HG03354 (cell line): ENCODE measurements around the gene SPECC1L.
"Not testable (repeated sequence)": the region's sequence is repeated elsewhere in the genome, so short reads cannot be mapped to it uniquely, and the experiment has no call there.

Experiments
- ATAC-seq: cut with Tn5 transposase; IDR thresholded peaks from one replicate; pipeline ENCODE4 v1.9.1; 2021; ENCODE audit warnings: mild to moderate bottlenecking; ENCODE audit not compliant: unreplicated experiment, poor library complexity, severe bottlenecking

SPECC1L gene, protein sequence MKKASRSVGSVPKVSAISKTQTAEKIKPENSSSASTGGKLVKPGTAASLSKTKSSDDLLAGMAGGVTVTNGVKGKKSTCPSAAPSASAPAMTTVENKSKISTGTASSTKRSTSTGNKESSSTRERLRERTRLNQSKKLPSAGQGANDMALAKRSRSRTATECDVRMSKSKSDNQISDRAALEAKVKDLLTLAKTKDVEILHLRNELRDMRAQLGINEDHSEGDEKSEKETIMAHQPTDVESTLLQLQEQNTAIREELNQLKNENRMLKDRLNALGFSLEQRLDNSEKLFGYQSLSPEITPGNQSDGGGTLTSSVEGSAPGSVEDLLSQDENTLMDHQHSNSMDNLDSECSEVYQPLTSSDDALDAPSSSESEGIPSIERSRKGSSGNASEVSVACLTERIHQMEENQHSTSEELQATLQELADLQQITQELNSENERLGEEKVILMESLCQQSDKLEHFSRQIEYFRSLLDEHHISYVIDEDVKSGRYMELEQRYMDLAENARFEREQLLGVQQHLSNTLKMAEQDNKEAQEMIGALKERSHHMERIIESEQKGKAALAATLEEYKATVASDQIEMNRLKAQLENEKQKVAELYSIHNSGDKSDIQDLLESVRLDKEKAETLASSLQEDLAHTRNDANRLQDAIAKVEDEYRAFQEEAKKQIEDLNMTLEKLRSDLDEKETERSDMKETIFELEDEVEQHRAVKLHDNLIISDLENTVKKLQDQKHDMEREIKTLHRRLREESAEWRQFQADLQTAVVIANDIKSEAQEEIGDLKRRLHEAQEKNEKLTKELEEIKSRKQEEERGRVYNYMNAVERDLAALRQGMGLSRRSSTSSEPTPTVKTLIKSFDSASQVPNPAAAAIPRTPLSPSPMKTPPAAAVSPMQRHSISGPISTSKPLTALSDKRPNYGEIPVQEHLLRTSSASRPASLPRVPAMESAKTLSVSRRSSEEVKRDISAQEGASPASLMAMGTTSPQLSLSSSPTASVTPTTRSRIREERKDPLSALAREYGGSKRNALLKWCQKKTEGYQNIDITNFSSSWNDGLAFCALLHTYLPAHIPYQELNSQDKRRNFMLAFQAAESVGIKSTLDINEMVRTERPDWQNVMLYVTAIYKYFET

DNA sequence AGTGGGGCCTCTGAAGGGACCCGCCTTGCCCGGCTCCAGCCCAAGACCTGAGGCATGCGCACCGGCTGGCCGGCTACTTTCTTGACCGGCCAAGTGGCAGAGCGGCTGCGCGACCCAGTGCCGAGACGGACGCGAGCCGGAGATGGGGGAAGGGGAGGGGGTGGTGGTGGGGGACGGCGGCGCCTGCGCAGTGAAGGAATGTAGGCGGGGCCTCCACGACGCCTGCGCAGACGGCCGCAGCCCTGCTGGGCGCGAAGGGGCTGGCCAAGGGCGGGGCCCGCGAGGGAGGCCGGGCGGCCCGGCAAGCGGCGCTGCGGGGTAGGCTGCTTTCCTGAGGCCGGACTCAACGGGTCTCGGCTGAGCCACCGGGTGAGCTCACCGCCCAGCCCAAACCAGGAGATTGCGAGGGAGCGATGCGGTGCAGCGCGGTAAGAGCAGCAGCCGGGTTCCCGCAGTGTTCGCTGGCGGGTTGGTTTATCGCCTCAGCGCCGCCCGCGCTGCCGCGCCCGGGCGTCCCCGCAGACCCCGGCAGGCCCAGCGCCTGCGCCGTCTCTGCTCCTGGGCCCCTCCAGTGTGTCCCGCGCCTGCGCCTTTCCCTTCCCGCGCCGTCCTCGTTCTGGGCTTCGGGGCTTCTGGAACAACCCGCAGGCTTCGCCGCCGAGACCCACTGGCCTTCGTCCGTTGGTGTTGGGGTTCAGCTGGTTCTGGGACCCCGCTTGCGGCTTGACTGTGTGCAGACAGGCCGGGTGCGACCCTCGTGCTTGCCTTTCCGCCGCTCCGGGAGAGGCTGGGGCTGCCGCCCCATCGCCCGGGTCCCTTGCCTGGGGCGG, at the start of gene SPECC1L:
TSS of gene SPECC1L (plus strand) at position 276 of the 830 bp plus-strand sequence. CDS start 31,401 bp downstream, outside the sequence.
- peak; percentile 88 for ATAC-seq

DNA sequence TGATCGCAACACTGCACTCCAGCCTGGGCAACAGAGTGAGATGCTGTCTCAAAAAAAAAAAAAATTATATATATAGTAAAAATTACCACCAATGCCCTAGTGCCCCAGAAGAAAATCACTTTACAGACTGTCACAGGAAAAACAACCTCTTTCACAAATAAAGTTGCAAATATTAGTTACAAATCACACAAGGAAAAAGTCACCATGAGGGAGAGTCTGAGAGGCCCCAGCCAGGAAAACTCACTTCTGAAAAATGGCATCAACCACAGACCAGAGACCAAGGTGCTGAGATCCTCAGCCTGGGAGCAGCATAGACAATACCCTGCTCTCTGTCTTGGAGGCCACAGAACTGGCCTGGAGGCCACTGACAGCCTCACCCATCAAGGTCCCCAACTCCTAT, 46.2 kb upstream of the SPECC1L start:
- no peak for ATAC-seq

DNA sequence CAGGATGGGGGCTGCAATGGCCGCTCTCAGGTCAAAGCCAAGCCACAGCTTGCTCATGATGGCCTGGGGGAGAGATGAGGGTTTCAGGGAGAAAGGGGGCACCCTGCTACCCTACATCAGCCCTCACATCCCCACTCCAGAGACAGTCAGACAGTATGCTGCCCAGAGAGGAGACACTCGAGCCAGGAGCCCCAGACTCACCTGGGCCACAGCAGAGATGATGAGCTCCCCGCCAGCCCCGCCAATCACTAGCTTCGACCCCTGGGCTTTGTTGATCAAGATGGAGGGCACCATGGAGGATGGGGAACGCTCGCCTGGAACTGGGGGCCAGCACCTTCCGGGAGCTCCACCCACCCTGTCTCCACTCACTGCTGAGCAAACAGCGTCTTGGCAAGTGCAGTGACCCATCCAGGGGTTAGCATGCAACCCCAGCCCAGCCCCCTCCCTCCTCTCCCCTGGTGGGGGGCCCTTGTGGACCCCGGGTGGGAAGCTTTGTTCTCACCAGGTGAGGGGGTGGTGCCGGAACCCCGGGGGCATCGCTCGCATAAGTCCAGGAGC, 45.5 kb upstream of the SPECC1L start:
- no peak for ATAC-seq

DNA sequence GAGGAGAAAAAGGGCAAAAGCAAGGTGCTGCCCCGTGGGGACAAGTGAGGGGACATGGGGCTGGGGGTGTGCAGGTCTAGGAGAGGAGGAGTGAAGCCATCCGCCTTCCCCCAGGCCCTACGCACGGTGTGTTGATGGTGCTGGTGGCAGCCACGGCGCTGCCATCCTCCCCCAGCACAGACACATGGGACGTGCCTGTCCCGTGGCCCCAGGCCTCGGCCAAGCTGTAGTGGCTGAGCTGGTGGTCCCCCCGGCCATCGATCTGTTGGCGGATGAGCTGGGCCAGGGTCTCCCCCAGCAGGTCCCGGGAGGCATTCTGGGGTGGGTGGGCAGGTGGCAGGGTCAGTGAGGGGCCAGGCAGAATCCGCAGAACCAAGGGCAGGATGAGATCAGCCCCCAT, 44.7 kb upstream of the SPECC1L start:
- ATAC-seq, result no peak

DNA sequence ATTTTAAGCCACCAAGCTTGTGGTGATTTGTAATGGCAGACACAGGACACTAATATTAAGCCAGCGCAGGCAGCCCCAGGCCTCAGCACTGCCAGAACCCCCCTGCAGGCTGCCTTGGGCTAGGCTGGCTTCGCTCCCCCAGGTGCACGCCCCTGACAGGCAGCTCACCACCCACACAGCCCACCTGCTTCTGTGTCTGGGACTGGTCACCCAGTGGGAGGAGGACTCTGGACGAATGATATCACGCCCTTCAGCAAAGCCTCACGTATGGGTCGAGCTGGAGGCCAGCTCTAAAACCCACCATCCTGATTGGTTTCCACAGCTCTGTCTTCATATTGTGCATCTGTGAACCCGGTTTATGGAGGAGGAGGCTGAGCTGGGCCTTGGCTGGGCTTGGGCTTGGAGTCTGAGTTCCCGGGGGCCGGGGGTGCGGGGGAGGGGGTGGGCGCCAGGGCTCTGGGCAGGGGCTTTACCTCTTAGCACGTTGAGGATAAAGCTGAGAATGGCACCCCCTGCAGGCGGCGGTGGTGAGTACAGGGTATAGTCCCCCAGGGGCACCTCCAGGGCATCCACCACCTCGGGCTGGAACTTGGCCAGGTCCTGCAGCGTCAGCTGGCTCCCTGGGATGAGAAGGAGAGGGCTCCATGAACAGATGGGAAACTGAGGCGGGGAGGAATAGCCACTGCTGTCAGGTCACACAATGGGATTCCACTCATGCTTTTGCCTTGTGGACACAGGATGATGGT, 39.5 kb upstream of the SPECC1L start:
- no peak for ATAC-seq

DNA sequence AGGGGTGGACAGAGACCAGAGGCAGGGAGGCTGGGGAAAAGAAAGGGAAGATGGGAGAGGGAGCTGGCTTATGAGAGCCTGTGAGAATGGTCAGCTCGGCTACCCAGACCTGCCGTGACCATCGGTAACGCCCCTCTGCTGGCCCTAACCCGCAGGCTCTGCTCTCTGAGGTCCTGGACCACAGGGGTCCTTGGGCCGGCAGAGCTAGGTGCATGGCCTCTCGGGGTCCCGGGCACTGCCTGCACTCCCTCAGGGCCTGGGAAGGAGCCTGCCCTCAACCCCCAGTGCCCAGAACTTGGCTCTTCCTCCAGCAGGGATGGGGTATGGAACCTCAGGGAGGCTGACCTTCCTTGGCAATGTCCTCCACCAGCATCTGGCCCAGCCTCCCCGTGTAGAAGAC, 38.9 kb upstream of the SPECC1L start:
- ATAC-seq, result no peak

DNA sequence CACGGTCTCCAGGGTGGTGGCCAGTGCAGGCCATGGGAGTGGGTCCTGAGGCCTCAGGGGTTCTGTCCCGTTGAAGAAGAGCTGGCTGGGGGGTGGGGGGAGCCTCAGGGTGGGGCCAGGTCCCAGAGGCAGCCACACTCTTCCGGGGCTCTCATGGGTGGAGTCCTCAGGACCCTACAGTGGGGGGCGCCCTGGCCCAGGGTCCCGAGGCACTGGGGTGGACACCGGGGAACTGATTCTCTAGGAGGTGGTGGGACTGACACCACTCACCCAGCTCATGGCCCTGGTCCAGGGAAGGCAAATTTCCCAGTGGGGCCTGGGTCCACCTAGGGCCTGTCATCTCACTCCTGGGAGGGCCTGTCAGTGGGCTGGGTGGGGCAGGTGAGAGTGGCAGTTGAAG, 38.5 kb upstream of the SPECC1L start:
- ATAC-seq, result no peak

DNA sequence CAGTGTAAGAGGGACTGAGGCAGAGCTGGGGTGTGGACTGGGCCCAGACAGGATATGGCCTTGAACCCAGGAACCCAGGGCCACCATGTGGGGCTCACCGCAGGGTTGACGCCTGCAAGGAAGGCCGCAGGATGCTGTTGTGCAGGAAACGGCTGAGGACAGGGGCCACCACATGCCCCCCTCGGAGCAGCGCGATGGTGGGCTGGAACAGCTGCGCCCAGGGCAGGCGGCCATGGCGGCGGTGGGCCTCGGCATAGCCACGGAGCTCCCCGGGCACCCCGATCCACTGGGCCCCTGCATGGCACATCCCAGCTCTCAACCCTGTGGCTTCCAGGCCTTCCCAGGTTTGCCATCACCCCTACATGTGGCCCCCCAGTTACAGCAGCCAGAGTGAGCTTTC, 37.9 kb upstream of the SPECC1L start:
- ATAC-seq, result no peak

DNA sequence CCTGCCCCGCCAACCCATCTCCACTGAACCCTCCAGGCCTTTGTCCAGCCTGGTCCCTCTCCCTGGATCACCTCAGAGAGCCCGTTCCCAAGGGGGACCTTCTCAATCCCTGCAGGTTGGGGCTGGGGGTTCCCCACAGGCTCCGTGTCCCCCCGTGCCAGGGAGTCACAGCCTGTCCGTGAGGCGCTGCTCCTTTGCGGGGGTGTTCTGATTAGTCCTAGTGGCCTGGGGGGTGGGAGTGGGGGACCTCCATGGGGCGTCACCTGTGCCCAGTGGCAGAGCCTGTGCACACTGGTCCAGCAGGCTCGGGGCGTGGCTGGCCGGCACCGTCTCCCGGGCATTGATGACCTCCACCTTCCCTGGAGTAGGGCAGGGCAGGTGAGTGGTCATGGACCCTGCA, 37.4 kb upstream of the SPECC1L start:
- no peak for ATAC-seq

DNA sequence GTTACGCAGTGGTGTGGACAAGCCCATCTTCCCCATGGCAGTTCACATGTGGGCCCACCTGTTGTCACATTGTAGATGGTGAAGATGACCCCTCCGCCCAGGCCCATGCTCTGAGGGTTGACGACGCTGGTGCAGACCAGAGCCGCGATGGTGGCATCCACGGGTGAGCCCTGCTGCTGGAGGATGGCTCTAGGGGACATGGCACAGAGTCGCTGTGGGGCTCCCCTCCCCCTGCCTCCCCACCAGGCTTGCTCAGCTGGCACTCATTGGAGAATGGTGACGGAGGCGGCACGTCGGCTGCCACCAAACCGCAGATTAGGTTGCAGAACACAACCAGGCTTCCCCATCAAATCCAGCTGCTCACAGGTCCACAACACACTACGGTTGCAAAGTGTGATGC, 36.8 kb upstream of the SPECC1L start:
- ATAC-seq, result no peak

DNA sequence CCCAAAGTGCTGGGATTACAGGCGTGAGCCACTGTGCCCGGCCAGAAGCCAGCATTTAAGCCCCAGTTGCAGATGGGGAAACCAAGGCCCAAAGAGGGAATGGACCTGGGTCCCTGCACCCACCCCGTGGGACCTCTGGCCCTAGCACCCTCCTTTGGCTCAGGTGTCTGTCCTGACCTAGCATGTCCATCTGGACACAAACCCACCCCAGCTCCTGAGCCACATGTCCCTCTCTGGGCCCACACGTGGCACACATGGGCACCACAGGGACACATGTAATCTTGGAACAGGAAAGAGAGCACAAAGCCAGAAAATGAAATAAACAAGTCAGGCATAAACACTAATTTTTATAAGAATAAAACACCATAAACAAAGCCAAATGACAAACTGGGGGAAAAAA, 35.3 kb upstream of the SPECC1L start:
- ATAC-seq, result no peak

DNA sequence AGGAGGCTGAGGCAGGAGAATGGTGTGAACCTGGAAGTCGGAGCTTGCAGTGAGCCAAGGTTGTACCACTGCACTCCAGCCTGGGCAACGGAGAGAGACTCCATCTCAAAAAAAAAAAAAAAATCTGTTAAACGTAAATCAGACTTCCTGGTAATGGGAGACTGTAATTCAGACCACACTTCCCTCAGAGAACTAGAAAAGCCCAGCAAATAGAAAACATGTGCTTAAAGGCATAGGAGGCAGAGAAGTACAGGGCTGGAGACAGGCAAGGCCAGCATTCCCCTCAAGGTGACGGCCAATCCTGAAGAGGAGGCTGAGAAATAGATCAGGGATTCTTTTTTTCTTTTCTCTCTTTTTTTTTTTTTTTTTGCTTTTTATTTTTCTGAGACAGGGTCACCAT, 34.0 kb upstream of the SPECC1L start:
- ATAC-seq, result no peak

DNA sequence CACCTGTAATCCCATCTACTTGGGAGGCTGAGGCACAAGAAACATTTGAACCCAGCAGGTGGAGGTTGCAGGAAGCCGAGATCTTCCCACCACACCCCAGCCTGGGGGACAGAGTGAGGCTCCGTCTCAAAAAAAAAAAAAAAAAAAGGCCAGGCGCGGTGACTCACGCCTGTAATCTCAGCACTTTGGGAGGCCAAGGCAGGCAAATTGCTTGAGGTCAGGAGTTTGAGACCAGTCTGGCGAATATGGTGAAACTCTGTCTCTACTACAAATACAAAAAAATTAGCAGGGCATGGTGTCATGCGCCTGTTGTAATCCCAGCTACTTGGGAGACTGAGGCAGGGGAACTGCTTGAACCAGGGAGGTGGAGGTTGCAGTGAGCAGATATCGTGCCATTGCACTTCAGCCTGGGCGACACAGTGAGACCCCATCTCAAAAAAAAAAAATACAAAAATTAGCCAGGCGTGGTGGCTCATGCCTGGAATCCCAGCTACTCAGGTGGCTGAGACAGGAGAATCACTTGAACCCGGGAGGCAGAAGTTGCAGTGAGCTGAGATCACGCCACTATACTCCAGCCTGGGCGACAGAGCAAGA, 32.4 kb upstream of the SPECC1L start:
- not testable (repeated sequence) for ATAC-seq

DNA sequence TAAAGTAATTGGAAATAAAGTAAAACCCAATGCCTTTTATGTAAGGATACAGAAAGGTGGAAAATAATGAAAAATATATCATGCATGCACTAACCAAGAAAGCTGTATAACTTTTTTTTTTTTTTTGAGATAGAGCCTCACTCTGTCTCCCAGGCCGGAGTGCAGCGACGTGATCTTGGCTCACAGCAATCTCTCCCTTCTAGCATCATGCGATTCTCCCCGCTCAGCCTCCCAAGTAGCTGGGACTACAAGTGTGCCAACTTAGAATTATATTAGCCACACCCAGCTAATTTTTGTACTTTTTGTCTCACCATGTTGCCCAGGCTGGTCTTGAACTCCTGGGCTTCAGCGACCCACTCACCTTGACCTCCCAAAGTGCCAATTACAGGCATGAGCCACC, 30.2 kb upstream of the SPECC1L start:
- ATAC-seq, result no peak

DNA sequence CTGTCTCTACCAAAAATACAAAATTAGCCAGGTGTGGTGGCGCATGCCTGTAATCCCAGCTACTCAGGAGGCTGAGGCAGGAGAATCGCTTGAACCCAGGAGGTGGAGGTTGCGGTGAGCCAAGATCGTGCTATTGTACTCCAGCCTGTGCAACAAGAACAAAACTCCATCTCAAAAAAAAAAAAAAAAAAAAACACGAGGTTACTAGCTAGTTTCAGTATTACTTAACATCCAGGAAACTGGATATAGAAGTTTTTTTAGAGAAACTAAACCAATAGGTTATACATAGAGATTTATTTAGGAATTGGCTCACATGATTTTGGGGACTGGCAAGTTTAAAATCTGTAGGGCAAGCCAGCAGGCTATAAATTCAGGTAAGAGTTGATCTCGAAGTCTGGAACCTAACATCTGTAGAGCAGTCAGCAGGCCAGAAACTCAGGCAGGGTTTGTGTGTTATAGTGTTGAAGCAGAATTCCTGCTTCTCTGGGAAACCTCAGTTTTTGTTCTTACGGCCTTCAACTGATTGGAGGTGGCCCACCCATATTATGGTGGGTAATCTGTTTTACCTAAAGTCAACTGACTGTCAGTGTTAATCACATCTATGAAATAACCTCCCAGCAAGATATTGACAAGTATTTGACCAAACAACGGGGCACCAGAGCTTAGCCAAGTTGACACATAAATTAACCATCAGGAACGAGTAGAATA, 29.5 kb upstream of the SPECC1L start:
- not testable (repeated sequence) for ATAC-seq

DNA sequence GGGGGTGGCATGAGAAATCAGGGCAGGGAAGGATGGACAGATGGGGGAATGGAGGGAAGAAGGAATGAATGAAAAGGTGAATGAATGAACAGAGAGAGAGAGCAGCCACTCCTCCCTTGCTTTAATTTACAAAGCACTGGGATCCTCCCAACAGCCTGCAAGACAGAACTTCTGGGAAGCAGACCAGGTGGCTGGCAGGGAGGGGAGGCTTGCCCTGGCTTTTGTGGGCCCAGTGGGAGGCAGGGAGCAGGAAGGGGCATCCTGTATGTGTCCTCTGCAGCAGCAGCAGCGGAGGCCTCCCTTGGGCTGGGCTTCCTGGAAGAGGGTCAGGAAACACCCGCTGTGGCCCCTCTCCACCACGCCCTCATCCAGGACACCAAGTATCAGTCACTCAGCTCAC, 27.2 kb upstream of the SPECC1L start:
- ATAC-seq, result not testable (repeated sequence)

DNA sequence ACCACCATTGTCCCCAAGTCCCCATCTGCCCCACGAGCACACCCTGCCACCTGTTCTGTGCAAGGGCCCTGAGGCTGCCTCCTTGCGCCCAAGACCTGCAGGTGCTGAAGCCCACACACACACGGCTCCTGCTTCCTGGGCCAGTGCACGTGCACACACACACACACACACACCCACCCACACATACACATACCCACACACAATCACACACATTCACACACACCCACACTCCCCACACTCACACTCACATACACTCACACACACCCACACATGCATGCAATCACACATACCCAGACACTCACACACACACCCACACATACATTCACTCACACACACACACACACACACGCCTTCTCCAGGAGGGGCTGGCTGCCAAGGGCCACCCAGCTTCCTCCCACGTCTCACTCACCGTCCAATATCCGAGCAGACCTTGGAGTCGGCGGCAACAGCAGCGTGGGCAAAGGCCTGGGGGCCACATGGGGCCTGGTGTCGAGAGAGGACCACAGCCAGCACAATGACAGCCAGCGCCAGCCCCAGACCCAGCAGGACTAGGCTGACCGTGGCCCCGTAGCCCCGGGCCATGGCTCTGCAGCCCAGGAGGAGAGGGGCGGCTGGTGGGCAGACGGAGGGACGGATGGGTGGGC, 26.4 kb upstream of the SPECC1L start:
- no peak for ATAC-seq
